Adrenal gland (tissue), 12 donors: ENCODE results near the gene AGAP1. TPM values are rescaled to one million over a fixed set of nuclear protein-coding genes. Genes with fewer than 3 reads are reported as not detected.

Experiments
- DNase-seq, 7 donors: peaks; one replicate each; pipeline ENCODE4 v3.0.0-alpha.2; 2019 to 2020
- H3K27ac ChIP-seq, 5 donors: fragments of 200-600 bp; sonication (generic) in 4 of 5; 1 replicate in 3 of 5; 2 replicates in 2 of 5; pipeline versions ENCODE4 v1.5.1 to v1.8.0; 2016 to 2020; ENCODE audit warnings: mild to moderate bottlenecking in 1 of 5
- H3K27me3 ChIP-seq: fragments of 200-600 bp; 2 replicates; pipeline ENCODE4 v1.8.0; 2021
- H3K36me3 ChIP-seq, 2 donors: fragments of 200-600 bp; replicated peaks in 1 of 2; 1 replicate in 1 of 2; 2 replicates in 1 of 2; pipeline versions ENCODE4 v1.5.1 to v1.8.0; 2018 to 2022
- H3K4me1 ChIP-seq, 2 donors: fragments of 200-600 bp; replicated peaks in 1 of 2; 1 replicate in 1 of 2; 2 replicates in 1 of 2; pipeline versions ENCODE4 v1.5.1 to v1.8.0; 2018 to 2021
- H3K4me3 ChIP-seq, 4 donors: fragments of 200-600 bp; sonication (generic) in 3 of 4; one replicate each; pipeline ENCODE4 v1.5.1; 2016 to 2018
- H3K9me3 ChIP-seq, 3 donors: fragments of 200-600 bp; sonication (generic) in 1 of 3; replicated peaks in 1 of 3; 1 replicate in 2 of 3; 2 replicates in 1 of 3; pipeline versions ENCODE4 v1.5.1 to v1.8.0; 2016 to 2021
- POLR2A ChIP-seq, 2 donors: fragments of 450-650 bp; IDR thresholded peaks; one replicate each; pipeline ENCODE4 v1.6.1; 2017; ENCODE audit warnings: antibody characterized with exemption in 2 of 2, mild to moderate bottlenecking in 2 of 2, moderate library complexity in 1 of 2
- WGBS, 4 donors: extraction: QIAGEN DNeasy Blood & Tissue Kit in 2 of 4; methylation state at CpG; one replicate each; pipeline versions ENCODE4 v1.1.5 to v1.1.7; 2013 to 2017; 5-methylcytosine and 5-hydroxymethylcytosine counted together
- intact Hi-C, 2 donors: fragments of 100-400 bp; cut with DNase I; formaldehyde crosslinking; loops; one replicate each; pipeline versions ENCODE4 v1.14.1 to v1.15.0; 2022 to 2023
- polyA plus RNA-seq, 3 donors: library from polyadenylated mRNA; stranded (reverse); fragments of 200-250 nt in 2 of 3; fragments of 350-450 nt in 1 of 3; fragmentation: Illumina TruSeq in 1 of 3; extraction: RNeasy Lipid Tissue Mini Kit (QIAGEN cat#74804) in 1 of 3; gene quantifications; one replicate each; pipeline ENCODE4 v1.2.3, GENCODE V29; 2013 to 2014
- total RNA-seq, 9 donors: library from RNA; depleted of rRNA in 4 of 9; stranded (reverse); fragments of >200 nt in 4 of 9; fragments of 120-200 nt in 1 of 9; fragmentation: NEBNext Ultra II Directional in 1 of 9; extraction: Animal tissue kit (Norgen Biotek cat#: 25700) in 1 of 9; gene quantifications; one replicate each; pipeline versions ENCODE4 v1.1.0 to v1.2.4, GENCODE V29; 2013 to 2023
- TF ChIP-seq, protein P1 (sequence below), 6 experiments: fragments of 450-650 bp in 4 of 6; fragments of 200-600 bp in 2 of 6; sonication (generic) in 1 of 6; IDR thresholded peaks; 1 replicate in 5 of 6; 2 replicates in 1 of 6; pipeline versions ENCODE4 v1.5.1 to v1.8.0; 2016 to 2021; ENCODE audit warnings: antibody characterized with exemption in 6 of 6, mild to moderate bottlenecking in 2 of 6, moderate library complexity in 1 of 6
- donor health status: healthy with polysubstance abuse.
- donor health status: Bipolar disorder and iron deficiency.
- donor health status: DM: yes; HTN: yes; CAD: no.
- donor health status: DM: no; HTN: no; CAD: no.
- donor health status: DM: no; HTN: no; CAD: no.
- donor health status: DM: yes; HTN: yes; CAD: no.

Gene AGAP1
- total and polyA plus RNA-seq, 12 donors = 5.3 to 29.6 (median 17.7) TPM

GRCh38 chr2:235847576-235847975 lies 353.7 kb downstream of the AGAP1 start:
- intact Hi-C loops = no loop called here
- H3K4me3 ChIP-seq = no peak overlapping the region
- no peaks in the 10 kb centered on the region for H3K9me3 ChIP-seq
- 94 to 98% (median 97%) methylated on average over 11 of the region's 11 CpGs for WGBS, 4 donors
- TF ChIP-seq POLR2A (IDR thresholded peaks at IDR 0.05) = no peak
- TF ChIP-seq, protein P1, sequence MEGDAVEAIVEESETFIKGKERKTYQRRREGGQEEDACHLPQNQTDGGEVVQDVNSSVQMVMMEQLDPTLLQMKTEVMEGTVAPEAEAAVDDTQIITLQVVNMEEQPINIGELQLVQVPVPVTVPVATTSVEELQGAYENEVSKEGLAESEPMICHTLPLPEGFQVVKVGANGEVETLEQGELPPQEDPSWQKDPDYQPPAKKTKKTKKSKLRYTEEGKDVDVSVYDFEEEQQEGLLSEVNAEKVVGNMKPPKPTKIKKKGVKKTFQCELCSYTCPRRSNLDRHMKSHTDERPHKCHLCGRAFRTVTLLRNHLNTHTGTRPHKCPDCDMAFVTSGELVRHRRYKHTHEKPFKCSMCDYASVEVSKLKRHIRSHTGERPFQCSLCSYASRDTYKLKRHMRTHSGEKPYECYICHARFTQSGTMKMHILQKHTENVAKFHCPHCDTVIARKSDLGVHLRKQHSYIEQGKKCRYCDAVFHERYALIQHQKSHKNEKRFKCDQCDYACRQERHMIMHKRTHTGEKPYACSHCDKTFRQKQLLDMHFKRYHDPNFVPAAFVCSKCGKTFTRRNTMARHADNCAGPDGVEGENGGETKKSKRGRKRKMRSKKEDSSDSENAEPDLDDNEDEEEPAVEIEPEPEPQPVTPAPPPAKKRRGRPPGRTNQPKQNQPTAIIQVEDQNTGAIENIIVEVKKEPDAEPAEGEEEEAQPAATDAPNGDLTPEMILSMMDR (IDR thresholded peaks at IDR 0.05) = no peak
- no peak overlapping the region for H3K27ac ChIP-seq
- no peaks in the 10 kb centered on the region for H3K4me1 ChIP-seq
- H3K27me3 ChIP-seq = no peaks in the 10 kb centered on the region
- DNase-seq = no peak
- H3K36me3 ChIP-seq = no peaks in the 10 kb centered on the region

- TF ChIP-seq, protein P1 (IDR thresholded peaks at IDR 0.05) = no peak
- TF ChIP-seq POLR2A (IDR thresholded peaks at IDR 0.05) = no peak
- no peak for DNase-seq
- H3K4me3 ChIP-seq = no peak overlapping the region
- WGBS, 4 donors = 94 to 97% (median 96%) methylated on average over 4 of the region's 4 CpGs
- no peaks in the 10 kb centered on the region for H3K4me1 ChIP-seq
- H3K27ac ChIP-seq = no peak overlapping the region
- intact Hi-C loops = no loop called here
- H3K36me3 ChIP-seq = no peaks in the 10 kb centered on the region
- no peaks in the 10 kb centered on the region for H3K9me3 ChIP-seq
- H3K27me3 ChIP-seq = no peaks in the 10 kb centered on the region
Observed at GRCh38 chr2:235848055-235848454, 354.2 kb downstream of the AGAP1 start.

DNA sequence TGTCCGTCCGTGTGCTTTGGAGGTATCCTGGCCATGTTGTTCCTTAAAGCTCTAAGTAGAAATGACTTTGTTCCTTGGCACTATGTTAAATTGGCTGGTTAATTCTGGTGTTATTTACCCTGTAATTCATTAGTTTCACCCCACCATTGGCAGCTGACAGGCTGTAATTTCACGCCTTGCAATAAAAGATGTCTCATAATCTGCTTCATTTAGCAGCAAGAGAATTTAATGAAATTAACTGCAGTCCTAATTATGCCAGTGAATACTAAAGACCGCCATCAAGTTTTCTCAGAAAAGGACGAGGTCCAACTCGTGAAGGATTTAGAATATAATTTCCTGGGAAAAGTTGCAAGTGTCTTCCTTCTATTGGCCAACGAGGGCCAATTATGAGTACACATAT lies 355.1 kb downstream of the AGAP1 start:
- Histone ChIP-seq H3K9me3 (no peaks in the 10 kb centered on the region), H3K4me3 (no peak overlapping the region), H3K4me1 (no peaks in the 10 kb centered on the region), H3K36me3 (no peaks in the 10 kb centered on the region), H3K27ac (no peak overlapping the region), H3K27me3 (no peaks in the 10 kb centered on the region)
- intact Hi-C loops = no loop called here
- TF ChIP-seq, protein P1 (IDR thresholded peaks at IDR 0.05) = no peak
- TF ChIP-seq POLR2A (IDR thresholded peaks at IDR 0.05) = no peak
- DNase-seq = no peak
- 94% methylated on average over 7 of the region's 7 CpGs for WGBS, 4 donors

- H3K9me3 ChIP-seq = no peaks in the 10 kb centered on the region
- intact Hi-C loops = no loop called here
- DNase-seq = no peak
- no peaks in the 10 kb centered on the region for H3K36me3 ChIP-seq
- H3K27me3 ChIP-seq = no peaks in the 10 kb centered on the region
- WGBS, 4 donors = 92 to 96% (median 95%) methylated on average over 10 of the region's 10 CpGs
- TF ChIP-seq POLR2A (IDR thresholded peaks at IDR 0.05) = no peak
- TF ChIP-seq, protein P1 (IDR thresholded peaks at IDR 0.05) = no peak
- H3K4me1 ChIP-seq = no peaks in the 10 kb centered on the region
- H3K4me3 ChIP-seq = no peak overlapping the region
- no peak overlapping the region for H3K27ac ChIP-seq
Observed at GRCh38 chr2:235849489-235849888, 355.6 kb downstream of the AGAP1 start.
